KMS-11 (cell line): ENCODE results near the gene ARHGDIA.

Source experiments
- H2AFZ ChIP-seq: fragments of 200-600 bp; sonication (generic); 2 replicates; pipeline ENCODE4 v1.6.1; 2016; ENCODE audit warnings: antibody characterized with exemption, mixed run types, low read depth
- H3K27ac ChIP-seq: fragments of 200-600 bp; sonication (generic); 2 replicates; pipeline ENCODE4 v1.6.1; 2016; ENCODE audit warnings: mild to moderate bottlenecking, mixed run types
- H3K27me3 ChIP-seq: fragments of 200-600 bp; sonication (generic); 2 replicates; pipeline ENCODE4 v1.6.1; 2017; ENCODE audit warnings: mild to moderate bottlenecking, low read depth, mixed run types, moderate library complexity; ENCODE audit not compliant: insufficient read depth
- H3K36me3 ChIP-seq: fragments of 200-600 bp; sonication (generic); 2 replicates; pipeline ENCODE4 v1.6.1; 2017; ENCODE audit warnings: mild to moderate bottlenecking, mixed run types; ENCODE audit not compliant: insufficient read depth
- H3K4me1 ChIP-seq: fragments of 200-600 bp; sonication (generic); 2 replicates; pipeline ENCODE4 v1.6.1; 2016; ENCODE audit warnings: mild to moderate bottlenecking, low read depth, mixed run types; ENCODE audit not compliant: poor library complexity, severe bottlenecking
- H3K4me2 ChIP-seq: fragments of 200-600 bp; sonication (generic); 2 replicates; pipeline ENCODE4 v1.7.0; 2016; ENCODE audit warnings: mild to moderate bottlenecking, mixed run types
- H3K4me3 ChIP-seq: fragments of 200-600 bp; sonication (generic); IDR thresholded peaks from 2 replicates; pipeline ENCODE4 v1.6.1; 2017; ENCODE audit warnings: low read depth, low read length, mixed read lengths; ENCODE audit not compliant: insufficient read depth
- H3K79me2 ChIP-seq: fragments of 200-600 bp; sonication (generic); 2 replicates; pipeline ENCODE4 v1.6.1; 2016; ENCODE audit warnings: low read depth, mixed run types; ENCODE audit not compliant: insufficient read depth
- H3K9ac ChIP-seq: fragments of 200-600 bp; sonication (generic); 2 replicates; pipeline ENCODE4 v1.6.1; 2016; ENCODE audit warnings: mild to moderate bottlenecking, mixed run types
- H4K20me1 ChIP-seq: fragments of 200-600 bp; sonication (generic); 2 replicates; pipeline ENCODE4 v1.6.1; 2016; ENCODE audit warnings: mild to moderate bottlenecking, mixed run types; ENCODE audit not compliant: insufficient read depth
- CTCF ChIP-seq: fragments of 200-600 bp; sonication (generic); conservative IDR thresholded peaks from 2 replicates; pipeline ENCODE4 v1.6.1; 2017; ENCODE audit warnings: low read depth, mild to moderate bottlenecking, antibody characterized with exemption, low read length, moderate library complexity, mixed read lengths

Gene ARHGDIA

DNA sequence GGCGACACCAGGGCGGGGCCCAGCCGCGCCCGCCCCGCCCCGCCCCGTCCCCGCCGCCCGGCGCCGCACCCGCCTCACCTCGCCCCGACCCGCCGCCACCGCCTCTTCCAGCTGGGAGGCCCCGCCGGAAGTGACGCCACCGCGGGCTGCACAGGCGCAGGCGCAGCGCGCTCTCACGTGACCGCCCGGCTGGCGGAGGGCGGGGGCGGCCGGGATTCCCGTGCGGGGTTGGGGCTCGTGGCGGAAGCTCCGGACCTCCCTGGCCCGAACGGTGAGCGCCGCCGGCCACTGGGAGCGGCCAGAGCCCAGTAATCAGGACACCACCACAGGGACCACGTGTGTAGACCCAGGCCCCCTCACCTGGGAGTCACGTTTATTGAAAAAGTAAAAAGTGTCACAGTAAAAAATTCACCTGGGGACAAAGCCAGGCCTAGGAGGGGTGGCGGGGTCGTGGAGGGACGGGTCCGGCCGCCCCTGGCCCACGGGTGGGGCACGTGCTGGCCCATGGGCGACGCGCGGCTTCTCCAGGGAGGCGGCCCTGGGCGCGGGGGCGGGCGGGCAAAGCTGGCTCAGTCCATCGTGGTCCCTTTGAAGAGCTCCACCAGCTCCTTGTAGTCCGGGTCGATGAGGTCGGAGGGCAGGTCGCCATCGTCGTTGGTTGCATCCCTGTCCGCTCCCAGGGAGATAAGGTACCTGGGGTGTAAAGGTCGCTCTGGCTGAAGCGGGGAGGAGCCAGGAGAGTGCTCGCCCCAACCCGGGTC is 37.8 kb downstream of the ARHGDIA start, which contains the start of gene MCRIP1:
Gene MCRIP1, minus strand, starts transcription at position 132 of the 761 bp plus-strand sequence. CDS start 8,785 bp downstream, outside the sequence.
- no peaks in the 10 kb centered on the region for H4K20me1 ChIP-seq
- H3K79me2 ChIP-seq, result peaks cover 9% of the 10 kb centered on the region; the same call in 1 of the 2 replicates
- no peaks in the 10 kb centered on the region for H3K27me3 ChIP-seq
- TF ChIP-seq CTCF, result no peak
- H3K36me3 ChIP-seq, result no peaks in the 10 kb centered on the region
- no peak within 1 kb of the TSS for H3K4me3 ChIP-seq
- H3K4me2 ChIP-seq, result peak within 1 kb of the TSS; percentile 99
- H2AFZ ChIP-seq, result peak within 1 kb of the TSS; percentile 83
- H3K9ac ChIP-seq, result peak within 1 kb of the TSS; percentile 94
- peaks cover 28% of the 10 kb centered on the region for H3K4me1 ChIP-seq
- peak within 1 kb of the TSS; percentile 89 for H3K27ac ChIP-seq

DNA sequence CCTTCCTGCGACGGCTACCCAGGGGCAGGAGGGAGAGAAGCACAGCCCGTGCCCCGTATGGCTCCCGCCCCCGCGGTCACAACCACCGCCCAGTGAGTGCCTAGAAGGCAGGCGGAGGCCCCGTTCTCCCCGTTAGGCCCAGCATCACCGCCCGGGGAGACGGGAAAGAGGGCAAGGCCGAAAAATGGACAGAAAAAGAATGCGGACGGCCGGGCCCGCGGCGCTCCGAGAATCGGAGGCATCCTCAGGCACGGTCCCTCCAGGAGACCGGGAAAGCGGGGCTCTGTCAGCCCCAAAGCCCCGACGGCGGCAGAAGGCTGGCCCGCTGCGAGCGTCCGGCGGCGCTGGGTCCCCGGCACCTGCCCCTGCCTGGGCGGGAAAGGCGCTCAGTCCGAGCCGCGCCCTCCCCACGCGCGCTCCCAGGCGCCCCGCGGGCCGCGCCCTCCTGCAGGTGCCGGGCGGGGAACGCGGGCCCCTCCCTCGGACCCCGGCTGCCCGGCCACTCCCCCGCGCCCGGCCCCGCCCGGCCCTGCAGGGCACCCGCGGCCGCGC is 38.5 kb downstream of the ARHGDIA start:
- peak overlapping the region; percentile 65 for H2AFZ ChIP-seq
- H3K4me1 ChIP-seq, result peaks cover 28% of the 10 kb centered on the region
- H3K4me2 ChIP-seq, result peak overlapping the region; percentile 99
- no peaks in the 10 kb centered on the region for H3K36me3 ChIP-seq
- peak overlapping the region; percentile 89 for H3K9ac ChIP-seq
- no peak for TF ChIP-seq CTCF
- peaks cover 9% of the 10 kb centered on the region; the same call in 1 of the 2 replicates for H3K79me2 ChIP-seq
- H3K4me3 ChIP-seq, result no peak overlapping the region
- H3K27me3 ChIP-seq, result no peaks in the 10 kb centered on the region
- H3K27ac ChIP-seq, result peak overlapping the region; percentile 89
- no peaks in the 10 kb centered on the region for H4K20me1 ChIP-seq

DNA sequence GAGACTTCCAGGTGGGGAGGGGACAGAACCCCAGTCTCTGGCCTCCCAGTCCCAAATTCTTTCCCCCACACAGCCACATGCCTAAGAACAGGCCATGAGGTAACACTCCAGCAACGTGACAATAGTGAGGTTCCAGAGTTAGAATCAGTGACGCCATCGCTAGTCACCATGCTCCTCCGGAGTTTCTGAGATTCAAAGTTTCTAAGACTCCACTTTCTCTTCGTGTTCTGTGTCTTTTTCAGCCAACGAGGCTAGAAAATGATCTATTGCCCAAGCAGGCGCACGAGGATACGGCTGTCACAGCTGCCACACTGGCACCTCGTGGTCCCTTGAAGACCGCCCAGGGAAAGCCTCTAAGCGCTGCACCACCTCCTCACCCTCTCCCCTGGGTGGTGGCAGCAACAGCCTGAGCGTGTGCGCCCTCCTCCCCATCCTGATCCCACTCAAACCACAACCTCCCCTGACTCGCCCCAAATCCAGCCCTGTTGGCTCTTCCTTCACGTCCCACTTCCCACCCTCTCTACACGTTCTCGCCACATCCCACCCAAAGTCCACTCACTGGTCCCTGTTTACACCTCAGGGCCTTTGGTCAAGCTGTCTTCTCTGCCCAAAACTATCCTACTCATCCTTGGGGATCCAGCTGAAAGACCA is 39.1 kb downstream of the ARHGDIA start:
- Histone ChIP-seq H4K20me1 (no peaks in the 10 kb centered on the region), H3K79me2 (peaks cover 9% of the 10 kb centered on the region; the same call in 1 of the 2 replicates), H2AFZ (peak overlapping the region; percentile 65), H3K4me1 (peaks cover 28% of the 10 kb centered on the region), H3K4me2 (peak overlapping the region; percentile 99), H3K36me3 (no peaks in the 10 kb centered on the region), H3K4me3 (no peak overlapping the region), H3K27ac (peak overlapping the region; percentile 89), H3K27me3 (no peaks in the 10 kb centered on the region), H3K9ac (peak overlapping the region; percentile 89)
- TF ChIP-seq CTCF, result no peak

- H3K27me3 ChIP-seq, result no peaks in the 10 kb centered on the region
- no peak overlapping the region for H3K4me3 ChIP-seq
- no peaks in the 10 kb centered on the region for H3K36me3 ChIP-seq
- H2AFZ ChIP-seq, result peak overlapping the region; percentile 65
- H3K27ac ChIP-seq, result peak overlapping the region; percentile 89
- no peak for TF ChIP-seq CTCF
- peaks cover 9% of the 10 kb centered on the region; the same call in 1 of the 2 replicates for H3K79me2 ChIP-seq
- H3K4me2 ChIP-seq, result peak overlapping the region; percentile 99
- peaks cover 28% of the 10 kb centered on the region for H3K4me1 ChIP-seq
- peak overlapping the region; percentile 89 for H3K9ac ChIP-seq
- no peaks in the 10 kb centered on the region for H4K20me1 ChIP-seq
These were observed 39.6 kb downstream of the ARHGDIA start for GRCh38 chr17:81831563-81831956.
